Stimulated activated naive CD4-positive, alpha-beta T cell (primary cell): Measurements from ENCODE around the gene SIRT6.
"Not testable (repeated sequence)": the region's sequence is repeated elsewhere in the genome, so short reads cannot be mapped to it uniquely, and the experiment has no call there.

ENCODE experiments used
- DNase-seq, 6 experiments: peaks; one replicate each; lab custom pipeline; 2025; lab: John Stamatoyannopoulos, UW

The SIRT6 gene

DNA sequence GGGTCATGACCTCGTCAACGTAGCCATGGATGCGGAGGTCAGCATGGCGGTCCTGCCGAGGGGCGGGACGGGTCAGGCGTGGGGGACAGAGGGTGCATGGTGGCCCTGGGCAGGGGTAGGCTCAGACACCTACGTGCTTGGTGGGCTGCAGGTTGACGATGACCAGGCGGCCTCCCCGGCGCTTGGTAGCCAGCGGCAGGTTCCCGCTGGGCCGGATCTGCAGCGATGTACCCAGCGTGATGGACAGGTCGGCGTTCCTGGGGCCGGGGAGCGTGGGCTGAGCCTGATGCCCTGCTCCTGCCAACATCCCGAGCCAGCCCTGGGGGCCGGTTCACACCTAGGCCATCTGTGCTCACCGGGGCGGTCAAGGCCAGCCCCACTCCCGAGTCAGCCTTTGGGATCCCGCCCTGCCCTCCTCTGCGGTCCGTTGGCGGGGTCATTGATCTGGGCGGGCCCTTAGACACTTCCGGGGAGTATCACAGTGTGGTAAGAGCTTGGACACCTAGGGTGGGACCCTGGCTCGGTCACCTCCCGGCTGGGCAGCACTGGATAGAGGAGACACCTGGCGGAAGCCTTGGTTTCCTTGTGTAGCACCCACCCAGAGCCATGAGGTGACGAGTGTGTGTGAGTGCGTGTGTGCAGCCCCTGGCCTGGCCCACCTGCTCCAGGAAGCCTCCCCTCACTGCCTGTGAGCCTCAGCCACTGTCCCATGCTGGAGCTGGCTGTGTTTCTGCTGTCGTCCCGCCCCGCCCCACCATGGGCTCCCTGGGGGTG is 7.3 kb downstream of the SIRT6 start:
- no peak for DNase-seq

DNA sequence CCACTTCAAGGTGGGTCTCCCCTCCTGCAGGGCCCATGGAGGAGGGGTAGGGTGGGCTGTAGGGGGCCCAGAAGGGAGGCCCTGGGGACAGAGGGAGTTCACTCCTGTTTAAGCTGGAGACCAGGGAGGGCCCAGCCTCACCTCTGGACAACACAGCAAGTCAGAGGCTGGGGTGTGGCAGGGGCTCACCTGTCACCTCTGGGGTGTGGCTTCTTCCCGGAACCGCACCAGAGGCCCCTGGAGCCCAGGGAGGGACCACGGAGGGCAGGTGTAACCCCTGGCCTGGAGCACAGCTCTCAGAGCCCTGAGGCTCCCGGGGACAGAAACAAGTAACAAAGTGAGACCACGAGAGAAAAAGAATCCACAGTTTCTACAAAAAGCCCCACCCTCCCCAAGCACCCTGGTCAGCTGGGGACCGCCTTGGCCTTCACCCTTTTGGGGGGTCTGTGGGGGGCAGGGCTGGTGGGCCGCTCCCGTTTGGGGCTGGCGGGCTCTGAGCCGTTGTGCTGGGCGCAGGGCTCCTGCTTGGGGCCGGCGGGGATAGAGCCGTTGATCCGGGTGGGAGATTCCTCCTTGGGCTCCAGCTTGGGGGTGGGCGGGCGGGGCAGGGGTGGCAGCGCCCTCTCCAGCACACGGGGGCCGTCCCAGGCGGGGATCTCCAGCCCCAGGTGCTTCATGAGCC is 8.0 kb downstream of the SIRT6 start:
- no peak for DNase-seq

DNA sequence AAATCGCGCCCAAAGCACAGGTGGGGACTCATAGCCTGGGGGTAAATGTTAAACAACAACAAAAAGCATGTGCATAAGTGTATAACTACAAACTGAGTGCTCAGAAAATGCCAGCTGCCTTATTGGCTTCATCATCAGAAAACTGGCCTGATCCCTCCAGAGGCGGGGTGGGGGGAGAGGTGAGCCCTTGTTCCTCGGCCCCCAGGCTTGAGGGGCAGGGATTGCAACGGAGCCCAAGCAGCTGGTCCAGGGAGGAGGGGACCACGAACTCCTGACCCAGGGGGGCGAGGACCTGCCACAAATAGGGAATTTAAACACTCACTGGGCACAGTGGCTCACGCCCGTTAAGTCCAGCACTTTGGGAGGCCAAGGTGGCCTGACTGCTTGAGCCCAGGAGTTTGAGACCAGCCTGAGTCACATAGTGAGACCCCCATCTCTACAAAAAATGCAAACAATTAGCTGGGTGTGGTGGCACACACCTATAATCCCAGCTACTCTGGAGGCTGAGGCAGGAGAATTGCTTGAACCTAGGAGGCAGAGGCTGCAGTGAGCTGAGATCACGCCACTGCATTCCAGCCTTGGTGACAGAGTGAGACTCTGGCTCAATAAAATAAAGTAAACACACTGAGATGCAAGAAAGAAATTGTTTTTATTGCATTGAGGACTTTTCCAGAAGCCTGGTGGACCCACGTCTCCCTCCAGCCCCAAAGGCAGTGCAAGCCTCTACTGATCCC is 8.7 kb downstream of the SIRT6 start:
- no peak for DNase-seq

DNA sequence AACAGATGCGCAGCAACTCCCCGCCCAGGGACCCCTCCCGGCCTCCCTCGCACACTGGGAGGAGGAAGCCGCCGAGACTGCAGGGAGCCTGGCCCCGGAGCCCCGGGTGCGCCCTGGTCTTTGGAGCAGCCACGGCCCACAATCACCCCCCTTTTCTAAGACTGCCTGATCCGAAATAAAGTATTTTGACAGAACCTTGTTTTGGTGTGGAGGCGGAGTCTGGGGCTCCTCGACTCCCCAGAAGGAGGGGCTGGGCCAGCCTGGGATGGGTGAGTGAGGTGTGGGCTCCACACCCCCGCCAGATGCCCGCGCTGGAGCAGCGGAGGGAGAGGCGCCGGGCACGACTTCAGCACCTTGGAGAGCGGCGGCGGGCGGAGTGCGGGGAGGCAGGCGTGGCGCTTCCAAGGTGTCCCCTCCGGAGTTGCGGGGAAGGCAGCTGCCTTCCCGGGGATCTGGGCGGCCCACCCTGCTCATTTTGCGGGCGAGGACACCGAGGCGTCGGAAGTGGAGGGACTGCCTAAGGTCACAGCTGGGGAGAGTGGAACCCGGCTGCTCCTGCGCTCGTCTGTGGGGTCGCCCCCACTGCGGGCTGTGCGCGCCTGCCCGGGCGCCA is 9.4 kb downstream of the SIRT6 start:
- DNase-seq = peak; percentile 20 to 78 (median 62)

DNA sequence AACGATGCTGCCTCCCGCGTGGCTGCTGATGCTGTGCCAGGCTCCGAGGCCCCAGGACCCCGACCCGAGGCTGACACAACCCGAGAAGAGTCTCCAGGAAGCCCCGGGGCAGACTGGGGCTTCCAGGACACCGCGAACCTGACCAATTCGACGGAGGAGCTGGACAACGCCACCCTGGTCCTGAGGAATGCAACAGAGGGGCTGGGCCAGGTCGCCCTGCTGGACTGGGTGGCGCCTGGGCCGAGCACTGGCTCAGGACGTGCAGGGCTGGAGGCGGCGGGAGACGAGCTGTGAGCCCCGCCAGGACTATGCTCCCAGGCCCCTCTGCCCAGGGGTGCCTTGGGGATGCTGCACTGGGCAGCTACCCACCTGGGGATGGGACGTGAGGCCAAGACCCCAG is 10.7 kb downstream of the SIRT6 start:
- DNase-seq = no peak

DNA sequence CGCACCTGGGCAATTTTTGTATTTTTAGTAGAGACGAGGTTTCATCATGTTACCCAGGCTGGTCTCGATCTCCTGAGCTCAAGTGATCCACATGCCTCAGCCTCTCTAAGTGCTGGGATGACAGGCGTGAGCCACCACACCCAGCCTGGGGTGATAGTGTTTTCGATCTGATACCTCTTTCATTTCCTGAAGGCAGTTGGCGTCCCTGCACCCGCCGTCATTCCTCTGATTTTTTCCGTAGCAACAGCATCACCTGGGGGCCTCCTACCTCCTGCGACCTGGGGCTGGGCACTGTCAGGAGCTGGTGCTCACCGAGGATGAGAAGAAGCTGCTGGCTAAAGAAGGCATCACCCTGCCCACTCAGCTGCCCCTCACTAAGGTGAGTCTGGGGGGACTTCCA is 18.1 kb downstream of the SIRT6 start:
- DNase-seq = no peak

DNA sequence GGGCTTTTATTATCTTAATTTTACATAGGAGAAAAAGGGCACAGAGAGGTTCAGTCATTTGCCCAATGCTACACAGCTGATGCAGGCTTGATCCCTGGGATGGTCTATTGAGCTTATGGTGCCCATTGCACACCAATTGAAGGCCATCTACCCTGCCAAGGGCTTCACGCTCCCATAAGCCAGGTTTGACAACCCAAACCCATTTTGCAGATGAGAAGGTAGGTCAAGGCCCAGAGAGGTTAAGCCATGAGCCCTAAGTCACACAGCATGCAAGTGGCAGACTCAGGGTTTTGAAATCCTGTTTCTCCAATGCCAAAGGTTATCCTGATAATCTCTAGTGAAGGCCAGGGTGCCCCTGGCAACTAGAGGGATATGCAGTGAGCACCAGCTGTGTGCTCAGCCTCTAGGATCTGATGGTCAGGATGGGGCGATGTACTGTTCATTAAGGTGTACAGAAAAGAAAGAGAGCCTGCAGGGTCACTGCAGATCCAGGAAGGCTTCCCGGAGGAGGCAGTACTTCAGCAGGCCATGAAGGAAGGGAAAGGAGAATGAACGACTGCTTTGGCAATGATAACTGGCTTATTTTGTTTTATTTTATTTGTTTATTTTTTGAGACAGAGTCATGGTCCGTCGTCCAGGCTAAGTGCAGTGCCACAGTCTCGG is 20.8 kb downstream of the SIRT6 start:
- no peak for DNase-seq

DNA sequence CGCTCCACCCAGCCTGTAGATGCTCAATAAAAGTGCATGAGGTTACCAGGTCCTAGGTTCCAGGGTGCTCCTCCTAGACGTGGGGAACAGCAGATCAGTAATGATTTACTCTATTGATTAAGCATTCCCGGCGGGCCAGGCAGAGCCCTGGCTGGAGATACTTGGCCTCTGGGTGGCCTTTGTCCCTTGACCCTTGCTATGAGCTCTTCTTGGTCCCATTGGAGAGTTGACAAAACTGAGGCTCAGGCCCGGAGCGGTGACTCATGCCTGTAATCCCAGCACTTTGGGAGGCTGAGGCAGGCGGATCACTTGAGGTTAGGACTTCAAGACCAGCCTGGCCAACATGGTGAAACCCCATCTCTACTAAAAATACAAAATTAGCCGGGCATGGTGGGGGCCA is 24.4 kb downstream of the SIRT6 start:
- DNase-seq = not testable (repeated sequence)

DNA sequence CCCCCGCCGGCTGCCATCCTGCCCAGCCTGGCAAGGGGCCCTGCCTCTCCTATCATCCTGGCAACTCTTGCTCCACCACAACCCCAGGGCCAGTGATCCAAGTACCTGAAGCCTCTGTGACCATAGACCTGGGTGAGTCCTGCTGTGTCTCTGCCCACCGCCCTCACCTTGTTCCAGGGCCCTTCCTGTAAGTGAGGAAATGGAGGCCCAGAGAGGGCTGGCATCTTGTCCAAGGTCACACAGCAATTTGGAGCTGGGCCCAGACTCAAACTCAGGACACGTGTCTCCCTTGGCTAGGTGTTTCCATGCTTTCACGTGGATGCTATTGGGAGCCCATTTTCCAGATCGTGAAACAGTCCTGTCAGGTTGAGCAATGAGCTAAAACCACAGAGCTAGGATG is 25.2 kb downstream of the SIRT6 start:
- DNase-seq = no peak

DNA sequence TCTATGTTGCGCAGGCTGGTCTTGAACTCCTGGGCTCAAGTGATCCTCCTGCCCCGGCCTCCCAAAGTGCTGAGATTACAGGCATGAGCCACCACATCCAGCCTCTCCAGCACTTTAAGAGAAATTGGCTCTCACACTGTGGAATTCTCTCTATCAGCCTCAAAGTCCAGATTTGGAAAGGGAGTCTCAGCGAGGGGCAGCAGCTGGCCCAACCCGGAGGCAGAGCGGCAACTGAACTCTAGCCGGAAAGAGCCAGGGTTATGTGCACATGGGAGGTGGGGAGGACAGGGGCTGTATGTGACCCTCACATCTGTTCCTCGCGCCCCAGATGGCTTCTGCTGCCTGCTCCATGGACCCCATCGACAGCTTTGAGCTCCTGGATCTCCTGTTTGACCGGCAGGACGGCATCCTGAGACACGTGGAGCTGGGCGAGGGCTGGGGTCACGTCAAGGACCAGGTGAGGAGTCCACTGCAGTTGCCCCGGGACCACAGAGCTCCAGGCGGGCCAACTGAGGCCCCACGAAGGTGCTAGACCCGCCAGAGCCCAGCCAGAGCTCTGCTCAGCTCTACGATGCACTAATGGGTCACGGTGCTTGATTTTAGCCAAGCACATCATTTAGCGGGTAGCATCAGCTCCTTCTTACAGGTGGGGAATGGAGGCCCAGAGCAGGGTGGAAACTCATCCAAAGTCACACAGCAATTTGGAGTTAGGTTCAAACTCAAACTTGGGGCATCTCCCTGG is 27.6 kb downstream of the SIRT6 start:
- no peak for DNase-seq

DNA sequence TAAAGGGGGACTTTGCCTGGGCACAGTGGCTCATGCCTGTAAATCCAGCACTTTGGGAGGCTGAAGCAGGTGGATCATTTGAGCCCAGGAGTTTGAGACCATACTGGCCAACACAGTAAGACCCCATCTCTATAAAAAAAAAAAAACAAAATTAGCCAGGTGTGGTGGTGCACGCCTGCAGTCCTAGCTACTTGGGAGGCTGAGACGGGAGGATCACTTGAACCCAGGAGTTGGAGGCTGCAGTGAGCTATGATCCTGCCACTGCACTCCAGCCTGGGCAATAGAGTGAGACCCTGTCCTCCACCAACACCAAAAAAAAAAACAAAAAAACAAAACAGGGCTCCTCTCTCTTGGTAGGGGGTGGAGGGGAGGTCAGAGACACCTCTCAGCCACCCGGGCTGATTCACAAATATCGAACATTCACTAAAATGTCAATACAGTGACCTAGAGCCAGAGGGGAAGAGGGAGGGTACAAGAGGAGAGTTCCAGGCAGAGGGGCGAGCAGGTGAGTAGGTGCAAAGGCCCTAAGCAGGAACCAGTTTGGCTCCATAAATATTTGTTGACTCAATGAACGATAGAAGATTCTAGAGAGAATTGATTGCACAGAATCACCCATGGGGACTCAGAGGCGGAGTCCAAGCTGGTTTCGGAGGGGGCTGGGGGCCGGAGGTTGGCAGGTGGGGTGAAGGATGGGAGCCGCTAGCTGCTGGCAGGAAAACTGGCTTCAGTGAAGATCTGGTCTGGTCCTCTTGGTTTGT is 29.9 kb downstream of the SIRT6 start:
- no peak for DNase-seq

DNA sequence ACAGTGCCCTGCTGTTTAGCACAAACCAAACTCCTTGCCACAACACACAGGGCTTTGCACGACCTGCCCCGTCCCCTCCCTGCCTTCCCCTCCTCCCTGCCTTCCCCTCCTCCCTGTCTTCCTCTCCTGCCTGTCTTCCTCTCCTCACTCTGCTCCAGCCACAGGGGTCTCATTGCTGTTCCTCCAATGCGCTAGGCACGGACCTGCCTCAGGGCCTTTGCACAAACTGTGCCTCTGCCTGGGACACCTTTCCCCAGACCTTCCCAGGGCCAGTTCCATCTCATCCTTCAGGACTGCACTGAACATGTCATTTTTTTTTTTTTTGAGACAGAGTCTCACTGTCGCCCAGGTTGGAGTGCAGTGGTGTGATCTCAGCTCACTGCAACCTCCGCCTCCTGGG is 30.7 kb downstream of the SIRT6 start:
- DNase-seq = no peak

DNA sequence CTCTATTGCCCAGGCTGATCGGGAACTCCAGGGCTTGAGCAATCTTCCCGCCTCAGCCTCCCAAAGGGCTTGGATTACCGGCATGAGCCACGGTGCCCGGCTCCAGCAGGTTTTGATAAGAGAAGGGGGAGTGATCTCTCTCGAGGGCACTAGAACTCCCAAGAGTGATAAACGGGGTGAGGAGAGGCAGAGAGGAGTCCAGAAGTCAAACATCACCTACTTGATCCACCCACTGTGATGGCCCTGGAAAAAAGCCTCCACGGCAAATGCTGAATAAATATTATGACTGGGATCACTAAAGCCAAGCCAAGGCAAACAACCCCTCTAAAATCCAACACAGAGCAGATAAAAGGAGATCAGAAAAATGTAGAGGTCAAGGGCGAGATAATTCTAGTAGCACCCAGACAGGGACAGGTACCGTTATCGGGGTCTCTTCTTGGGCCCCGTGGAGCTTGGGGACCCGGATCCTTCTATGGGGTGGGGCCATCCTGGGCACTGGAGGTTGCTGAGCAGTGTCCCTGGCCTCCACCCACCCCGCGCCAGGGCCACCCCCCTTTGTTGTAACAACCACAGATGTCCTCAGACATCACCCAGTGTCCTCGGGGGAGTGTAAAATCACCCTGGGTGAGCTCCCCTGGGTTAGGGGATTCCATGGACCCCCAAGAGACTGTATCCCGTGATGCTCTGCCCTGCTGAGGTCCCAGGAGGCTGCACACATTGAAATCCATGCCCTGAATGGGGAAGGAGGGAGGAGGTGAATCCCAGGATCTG is 32.7 kb downstream of the SIRT6 start:
- DNase-seq = no peak

DNA sequence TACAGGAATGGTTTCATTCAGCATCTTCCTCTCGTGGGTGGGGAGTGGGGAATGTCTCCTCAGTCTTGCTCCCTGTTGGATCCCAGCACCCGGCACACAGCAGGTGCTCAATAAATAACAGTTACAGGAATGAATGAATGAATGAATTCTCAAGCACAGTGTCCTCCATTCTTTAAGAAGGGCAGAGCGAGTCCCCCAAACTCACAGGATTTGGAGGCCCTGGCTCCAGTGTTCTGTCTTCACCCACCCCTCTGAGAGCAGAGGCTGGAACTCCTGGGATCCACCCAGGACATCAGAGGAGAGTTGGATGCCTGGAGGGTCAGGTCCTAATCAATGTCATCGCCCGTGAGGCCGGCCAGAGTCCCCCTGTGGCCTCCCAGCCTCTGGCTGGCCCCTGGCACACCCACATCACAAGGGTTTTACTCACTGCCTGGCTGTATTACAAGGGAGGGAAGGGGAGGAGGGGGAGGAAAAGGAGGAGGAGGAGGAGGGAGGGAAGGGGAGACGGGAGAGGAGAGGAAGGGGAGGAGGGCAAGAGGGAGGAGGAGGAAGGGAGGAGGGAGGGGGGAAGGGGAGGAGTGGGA is 37.6 kb downstream of the SIRT6 start:
- DNase-seq = no peak

DNA sequence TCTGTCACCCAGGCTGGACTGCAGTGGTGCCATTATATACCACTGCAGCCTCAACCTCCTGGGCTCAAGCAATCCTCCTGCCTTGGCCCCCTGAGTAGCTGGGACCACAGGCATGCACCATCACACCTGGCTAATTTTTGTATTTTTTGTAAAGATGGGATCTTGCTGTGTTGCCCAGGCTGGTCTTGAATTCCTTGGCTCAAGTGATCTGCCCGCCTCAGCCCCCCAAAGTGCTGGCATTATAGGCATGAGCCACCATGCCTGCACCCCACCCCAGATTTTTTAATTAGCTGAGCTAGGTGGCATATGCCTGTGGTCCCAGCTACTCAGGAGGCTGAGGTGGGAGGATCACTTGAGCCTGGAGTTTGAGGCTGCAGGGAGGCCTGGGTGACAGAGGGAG is 39.4 kb downstream of the SIRT6 start:
- DNase-seq = not testable (repeated sequence)

DNA sequence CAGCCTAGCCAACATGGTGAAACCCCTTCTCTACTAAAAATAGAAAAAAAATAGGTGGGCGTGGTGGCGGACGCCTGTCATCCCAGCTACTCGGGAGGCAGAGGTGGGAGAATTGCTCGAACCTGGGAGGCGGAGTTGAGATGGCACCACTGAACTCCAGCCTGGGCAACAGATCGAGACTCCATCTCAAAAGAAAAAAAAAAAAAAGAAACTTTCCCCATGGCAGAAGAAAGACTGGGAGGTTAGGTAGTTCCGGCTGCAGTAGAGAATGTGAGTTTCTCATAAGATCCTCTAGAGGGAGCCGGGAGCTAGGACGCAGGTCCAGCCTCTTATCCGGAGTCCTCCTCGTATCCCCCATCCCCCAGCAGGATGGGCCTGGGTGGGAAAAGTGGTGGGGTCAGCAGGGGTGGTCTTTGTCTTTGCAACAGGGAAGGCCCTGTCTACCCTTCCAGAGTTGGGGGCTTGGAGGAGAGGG is 42.1 kb downstream of the SIRT6 start:
- DNase-seq = peak in 3 of 6 experiments; percentile 7 to 47 (median 15)

DNA sequence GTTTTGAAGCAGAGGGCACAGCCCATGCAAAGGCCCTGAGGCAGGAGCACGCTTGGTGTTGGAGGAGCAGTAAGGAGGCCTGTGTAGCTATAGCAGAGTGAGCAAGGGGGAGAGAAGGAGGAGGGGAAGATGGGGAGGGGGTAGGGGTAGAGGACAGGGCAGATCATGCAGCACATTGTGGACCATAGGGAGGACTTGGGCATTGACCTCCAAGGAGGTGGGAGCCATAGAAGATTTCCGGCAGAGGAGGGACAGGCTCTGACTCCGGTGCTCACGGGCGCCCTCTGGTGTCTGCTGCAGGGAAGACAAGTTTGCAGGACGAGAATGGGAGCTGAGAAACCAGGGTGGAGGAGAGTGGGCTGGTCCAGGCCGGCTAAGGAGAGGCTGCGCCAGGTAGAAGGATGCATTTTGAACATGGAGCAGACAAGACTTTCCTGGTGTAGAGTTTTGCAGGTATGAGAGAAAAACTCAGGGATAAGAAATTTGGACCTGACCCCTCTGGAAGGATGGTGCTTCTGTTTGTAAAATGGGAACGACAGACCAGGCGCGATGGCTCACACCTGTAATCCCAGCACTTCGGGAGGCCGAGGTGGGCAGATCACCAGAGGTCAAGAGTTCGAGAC is 42.6 kb downstream of the SIRT6 start:
- DNase-seq = peak; percentile 53 to 88 (median 80)

DNA sequence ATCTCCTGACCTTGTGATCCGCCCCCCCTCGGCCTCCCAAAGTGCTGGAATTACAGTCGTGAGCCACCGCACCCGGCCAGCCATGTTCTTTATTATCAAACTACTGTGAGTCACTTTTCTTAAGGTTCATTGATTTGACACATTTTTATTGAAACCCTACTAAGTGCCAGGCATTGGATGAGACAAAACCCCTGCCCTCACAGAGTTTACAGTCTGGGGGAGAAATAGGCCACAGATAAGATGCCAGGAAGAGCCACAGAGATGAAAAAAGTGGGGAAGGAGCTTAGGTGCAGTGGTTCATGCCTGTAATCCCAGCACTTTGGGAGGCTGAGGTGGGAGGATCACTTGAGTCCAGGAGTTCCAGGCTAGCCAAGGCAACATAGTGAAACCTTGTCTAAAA is 43.9 kb downstream of the SIRT6 start:
- DNase-seq = no peak

DNA sequence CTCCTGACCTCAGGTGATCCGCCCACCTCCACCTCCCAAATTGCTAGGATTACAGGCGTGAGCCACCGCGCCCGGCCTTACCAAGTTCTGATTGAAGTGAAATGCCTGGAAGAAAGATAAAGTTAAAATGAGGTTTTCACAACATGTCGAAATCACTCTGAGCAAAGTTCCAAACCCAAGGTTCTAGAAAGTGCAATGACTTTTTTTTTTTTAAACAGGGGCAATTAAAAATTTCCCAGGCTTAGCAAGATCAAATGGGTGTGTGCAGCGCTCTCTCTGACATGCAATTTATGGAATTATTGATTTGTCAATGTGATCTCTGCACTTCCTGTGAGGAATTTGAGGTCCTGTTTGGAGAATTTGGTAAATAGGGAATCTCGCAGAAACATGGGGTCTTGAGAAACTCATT is 45.7 kb downstream of the SIRT6 start:
- no peak for DNase-seq
